ENCODE data around the gene TMEM52B. TPM values are rescaled to one million over a fixed set of nuclear protein-coding genes. Genes with fewer than 3 reads are reported as not detected.

Gene TMEM52B
- total RNA-seq (2022) (not detected in 2 replicates), Bru-seq, nascent RNA (percentile 4 among the genes with signal in this experiment), BruChase-seq, experiment 1, labeled RNA remaining after a 6-hour chase (not detected), BruChase-seq, experiment 2, labeled RNA remaining after a 2-hour chase (not detected)
- long read RNA-seq: 0 reads

DNA sequence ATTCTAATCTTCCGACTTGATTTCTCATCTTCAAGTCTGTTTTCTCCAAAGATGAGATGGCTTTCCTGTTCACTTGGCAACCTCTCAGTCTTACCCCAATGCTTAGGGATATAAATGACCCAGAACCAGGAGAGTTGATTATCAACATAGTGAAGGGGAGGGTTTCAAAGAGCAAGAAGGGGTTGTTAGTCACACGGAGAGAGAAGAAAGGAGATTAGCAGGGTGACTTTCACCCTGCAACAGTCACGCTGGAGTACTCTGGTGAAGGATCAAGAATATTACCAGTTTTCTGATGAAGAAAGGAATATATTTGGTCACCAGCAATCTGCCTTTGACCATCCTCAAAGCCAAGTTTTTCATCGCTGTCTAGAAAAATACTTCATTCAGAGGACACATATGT is at the start of gene TMEM52B:
TMEM52B (plus strand) TSS at position 212 of the 400 bp plus-strand sequence. CDS start 543 bp downstream, outside the sequence.
- Mint-ChIP-seq H3K9me3 (ENCODE audit: low read depth, unreplicated experiment) (no peaks in the 10 kb centered on the region), H3K27ac (ENCODE audit: unreplicated experiment) (no peak within 1 kb of the TSS), H3K4me1 (ENCODE audit: low read depth, unreplicated experiment) (peaks cover 11% of the 10 kb centered on the region), H3K36me3 (ENCODE audit: insufficient read depth, unreplicated experiment) (no peaks in the 10 kb centered on the region), H3K4me3 (ENCODE audit: low read depth, unreplicated experiment) (no peak within 1 kb of the TSS), H3K27me3 (ENCODE audit: unreplicated experiment) (peaks cover 15% of the 10 kb centered on the region)
- BruUV-seq (replicated peaks): no TSS peak
- TF ChIP-seq CTCF (IDR thresholded peaks at IDR 0.05; ENCODE audit: unreplicated experiment): no peak
- no peak for DNase-seq
- intact Hi-C loops (cut with micrococcal nuclease; ENCODE audit: unreplicated experiment): loop anchor here (5.0 kb wide), 1 partner anchor 688 kb away; no protein-coding TSS in a partner anchor
- CTCF ChIA-PET: no interaction called here

DNA sequence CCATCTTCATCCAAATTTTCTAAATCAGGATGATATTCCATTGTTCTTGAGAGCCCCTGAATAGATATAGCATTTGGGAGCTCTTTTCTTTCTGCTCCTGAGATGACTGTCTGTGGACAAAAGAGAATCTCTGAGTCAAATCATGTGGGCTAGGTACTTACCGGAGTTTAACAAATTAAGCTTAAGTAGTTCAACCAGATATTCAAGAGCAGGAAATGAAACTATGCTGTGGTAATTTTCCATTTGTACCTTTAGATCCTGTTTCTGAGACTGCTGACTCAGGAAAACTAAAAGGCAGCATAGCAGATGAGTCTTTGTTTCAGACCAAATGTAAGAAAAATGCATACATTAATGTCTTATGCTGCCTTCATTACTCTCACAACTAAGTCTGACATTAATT is 48.8 kb upstream of the TMEM52B start, which contains the start of gene CLEC7A:
CLEC7A (minus strand) TSS at position 158 of the 400 bp plus-strand sequence; CDS start at position 41, 117 bp downstream.
- CTCF ChIA-PET: interaction anchor here (0.6 to 1.5 kb wide), 2 partner anchors 120 to 799 kb away, joined by 6 to 9 read pairs; partner anchors contain the start of gene CLEC12B
- DNase-seq: no peak
- Mint-ChIP-seq H3K27ac (ENCODE audit: unreplicated experiment) (no peak within 1 kb of the TSS), H3K9me3 (ENCODE audit: low read depth, unreplicated experiment) (no peaks in the 10 kb centered on the region), H3K4me1 (ENCODE audit: low read depth, unreplicated experiment) (no peaks in the 10 kb centered on the region), H3K36me3 (ENCODE audit: insufficient read depth, unreplicated experiment) (no peaks in the 10 kb centered on the region), H3K4me3 (ENCODE audit: low read depth, unreplicated experiment) (no peak within 1 kb of the TSS), H3K27me3 (ENCODE audit: unreplicated experiment) (no peaks in the 10 kb centered on the region)
- intact Hi-C loops (cut with micrococcal nuclease; ENCODE audit: unreplicated experiment): no loop called here
- no TSS peak for BruUV-seq (replicated peaks)
- TF ChIP-seq CTCF (IDR thresholded peaks at IDR 0.05; ENCODE audit: unreplicated experiment): no peak

DNA sequence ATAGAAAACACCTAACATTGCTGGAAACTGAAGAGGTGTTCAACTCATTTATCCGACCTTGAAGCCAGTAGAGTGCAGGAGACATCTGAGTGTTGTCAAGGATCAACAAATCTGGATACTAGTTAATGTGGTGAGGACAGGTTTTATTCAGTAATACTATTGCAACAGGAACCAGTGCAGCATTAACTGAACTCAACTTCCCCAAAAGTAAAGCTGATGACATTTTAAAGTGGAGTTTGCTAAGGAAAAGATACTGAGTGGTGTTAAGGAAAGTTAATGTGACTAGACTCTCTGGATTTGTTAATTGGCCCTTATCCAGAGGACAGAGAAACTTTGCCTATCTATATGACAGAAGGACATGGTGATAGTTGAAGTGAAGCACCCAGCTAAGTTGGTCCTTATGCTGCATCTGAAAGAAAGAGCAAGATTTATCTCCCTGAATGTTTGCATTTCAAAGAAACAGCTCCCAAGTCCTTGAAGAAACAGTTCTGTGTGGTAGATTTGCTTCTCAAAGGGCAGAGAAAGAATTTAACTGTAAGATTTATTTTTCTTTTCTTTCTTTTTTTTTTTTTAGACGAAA is 47.6 kb upstream of the TMEM52B start:
- Mint-ChIP-seq H3K27me3 (ENCODE audit: unreplicated experiment) (no peaks in the 10 kb centered on the region), H3K9me3 (ENCODE audit: low read depth, unreplicated experiment) (no peaks in the 10 kb centered on the region), H3K36me3 (ENCODE audit: insufficient read depth, unreplicated experiment) (no peaks in the 10 kb centered on the region), H3K4me1 (ENCODE audit: low read depth, unreplicated experiment) (no peaks in the 10 kb centered on the region), H3K4me3 (ENCODE audit: low read depth, unreplicated experiment) (no peak overlapping the region), H3K27ac (ENCODE audit: unreplicated experiment) (no peak overlapping the region)
- no TSS peak for BruUV-seq (replicated peaks)
- CTCF ChIA-PET: interaction anchor here (1.5 kb wide), 1 partner anchor 121 kb away, joined by 9 read pairs; the partner anchor contains the start of gene CLEC12B
- intact Hi-C loops (cut with micrococcal nuclease; ENCODE audit: unreplicated experiment): no loop called here
- no peak for DNase-seq
- TF ChIP-seq CTCF (IDR thresholded peaks at IDR 0.05; ENCODE audit: unreplicated experiment): no peak

DNA sequence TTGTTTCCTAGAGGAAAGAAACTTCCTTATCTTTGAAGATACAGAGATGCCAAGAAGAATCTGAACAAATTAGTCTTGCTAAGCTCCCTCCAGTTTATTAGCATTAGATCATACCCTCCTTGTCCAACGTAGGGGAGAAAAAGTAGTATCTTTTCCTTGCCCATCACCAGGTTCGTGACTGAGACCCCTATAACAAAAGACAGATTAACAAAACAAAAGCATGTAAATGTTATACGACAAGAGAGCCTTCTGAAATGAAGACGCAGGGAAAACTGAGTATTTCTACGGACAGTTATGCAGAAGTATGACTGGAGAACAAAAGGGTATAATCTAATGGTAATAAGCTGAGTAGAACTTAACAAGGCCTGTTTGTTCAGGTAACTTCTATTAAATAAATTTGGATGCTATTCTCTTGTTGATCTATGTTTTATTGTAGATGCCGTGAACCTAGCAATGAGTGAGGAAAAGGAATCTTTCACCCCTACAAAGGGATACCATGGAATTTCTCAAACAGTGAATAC is 45.9 kb upstream of the TMEM52B start:
- CTCF ChIA-PET: no interaction called here
- no peak for DNase-seq
- H3K4me1 Mint-ChIP-seq (ENCODE audit: low read depth, unreplicated experiment): no peaks in the 10 kb centered on the region
- intact Hi-C loops (cut with micrococcal nuclease; ENCODE audit: unreplicated experiment): no loop called here
- no peaks in the 10 kb centered on the region for H3K36me3 Mint-ChIP-seq (ENCODE audit: insufficient read depth, unreplicated experiment)
- BruUV-seq (replicated peaks): no TSS peak
- H3K4me3 Mint-ChIP-seq (ENCODE audit: low read depth, unreplicated experiment): no peak overlapping the region
- no peak overlapping the region for H3K27ac Mint-ChIP-seq (ENCODE audit: unreplicated experiment)
- no peak for TF ChIP-seq CTCF (IDR thresholded peaks at IDR 0.05; ENCODE audit: unreplicated experiment)
- no peaks in the 10 kb centered on the region for H3K27me3 Mint-ChIP-seq (ENCODE audit: unreplicated experiment)
- no peaks in the 10 kb centered on the region for H3K9me3 Mint-ChIP-seq (ENCODE audit: low read depth, unreplicated experiment)
